ENCODE results near the gene TPT1. TPM values are rescaled to one million over a fixed set of nuclear protein-coding genes. Genes with fewer than 3 reads are reported as not detected.
"Not testable (repeated sequence)": the region's sequence is repeated elsewhere in the genome, so short reads cannot be mapped to it uniquely, and the experiment has no call there.

The TPT1 gene
- polyA plus RNA-seq, 3 donors from 2014 or later, result 1,111 to 3,245 (median 1,774) TPM

DNA sequence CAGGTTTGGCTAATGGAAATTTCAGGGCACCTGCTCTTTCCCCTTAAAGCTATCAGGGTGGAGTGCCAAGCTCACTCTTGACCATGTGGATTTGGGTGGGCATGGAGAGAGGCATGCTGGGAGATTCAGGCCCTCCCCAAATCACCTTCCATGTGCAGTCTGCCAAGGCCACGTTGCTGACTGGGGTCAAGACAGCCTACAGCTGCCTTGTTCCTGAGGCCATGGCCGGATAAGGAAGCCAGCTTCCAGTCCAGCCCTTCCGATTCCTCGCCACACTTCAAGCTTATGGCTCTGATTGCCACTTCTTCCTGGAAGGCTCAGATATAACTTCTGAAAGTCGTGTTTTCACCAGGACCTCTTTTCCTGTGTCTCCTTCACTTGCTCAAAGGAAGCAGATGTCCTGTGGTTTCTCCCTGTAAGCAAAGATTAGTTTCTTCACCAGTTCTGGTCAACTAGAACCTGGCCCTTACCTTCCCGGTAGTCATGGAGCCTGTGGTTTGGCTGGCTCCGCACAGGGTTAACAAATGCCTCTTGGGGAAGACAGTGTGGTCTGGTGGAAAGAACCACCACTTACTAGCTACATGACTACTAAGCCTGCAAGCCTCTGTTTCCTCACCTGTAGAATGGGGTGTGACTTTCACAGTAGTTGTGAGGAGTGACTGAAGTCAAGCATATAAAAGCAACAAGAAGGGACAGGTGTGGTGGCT, 16.1 kb upstream of the TPT1 start:
- H3K9me3 Mint-ChIP-seq, result no peaks in the 10 kb centered on the region
- no peaks in the 10 kb centered on the region for H3K27me3 Mint-ChIP-seq (ENCODE audit: low read depth in 3 of 3)
- peaks cover 7 to 19% (median 13%) of the 10 kb centered on the region in 3 donors for H3K36me3 Mint-ChIP-seq
- H3K4me1 Mint-ChIP-seq, result peaks cover 13 to 25% of the 10 kb centered on the region in 2 donors
- no peak overlapping the region for H3K4me3 Mint-ChIP-seq
- H3K27ac Mint-ChIP-seq, result peak overlapping the region; percentile 27 to 87 (median 54)
- no peak for DNase-seq

DNA sequence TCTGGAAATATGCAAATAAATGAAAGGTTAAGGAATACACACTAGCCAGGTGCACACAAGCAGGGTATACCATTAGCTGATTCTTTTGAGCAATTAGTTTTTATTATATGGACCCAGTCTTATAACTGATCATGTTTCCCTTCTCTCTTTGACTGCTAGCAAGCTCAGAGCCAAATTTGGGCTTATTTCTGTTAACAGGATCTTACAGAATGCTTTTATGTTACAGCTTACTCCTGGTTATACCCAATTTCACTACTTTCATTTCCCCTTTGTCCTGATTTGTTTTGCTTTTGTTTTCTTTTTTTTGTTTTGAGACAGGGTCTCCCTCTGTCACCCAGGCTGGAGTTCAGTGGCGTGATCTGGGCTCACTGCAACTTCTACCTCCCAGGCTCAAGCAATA, 12.9 kb upstream of the TPT1 start:
- no peak for DNase-seq
- H3K36me3 Mint-ChIP-seq, result peaks cover 11 to 28% (median 15%) of the 10 kb centered on the region in 3 donors
- H3K27me3 Mint-ChIP-seq (ENCODE audit: low read depth in 3 of 3), result peaks cover 0 to 2% (median 0%) of the 10 kb centered on the region in 3 donors
- no peak overlapping the region for H3K27ac Mint-ChIP-seq
- H3K4me1 Mint-ChIP-seq, result peaks cover 10 to 26% of the 10 kb centered on the region in 2 donors
- H3K9me3 Mint-ChIP-seq, result no peaks in the 10 kb centered on the region
- no peak overlapping the region for H3K4me3 Mint-ChIP-seq

GRCh38 chr13:45352031-45352430, 11.0 kb upstream of the TPT1 start:
- Mint-ChIP-seq H3K4me3 (no peak overlapping the region), H3K4me1 (peaks cover 3 to 18% of the 10 kb centered on the region in 2 donors), H3K9me3 (no peaks in the 10 kb centered on the region), H3K27ac (no peak overlapping the region), H3K27me3 (ENCODE audit: low read depth in 3 of 3) (peaks cover 0 to 3% (median 0%) of the 10 kb centered on the region in 3 donors), H3K36me3 (peaks cover 11 to 29% (median 19%) of the 10 kb centered on the region in 3 donors)
- no peak for DNase-seq

DNA sequence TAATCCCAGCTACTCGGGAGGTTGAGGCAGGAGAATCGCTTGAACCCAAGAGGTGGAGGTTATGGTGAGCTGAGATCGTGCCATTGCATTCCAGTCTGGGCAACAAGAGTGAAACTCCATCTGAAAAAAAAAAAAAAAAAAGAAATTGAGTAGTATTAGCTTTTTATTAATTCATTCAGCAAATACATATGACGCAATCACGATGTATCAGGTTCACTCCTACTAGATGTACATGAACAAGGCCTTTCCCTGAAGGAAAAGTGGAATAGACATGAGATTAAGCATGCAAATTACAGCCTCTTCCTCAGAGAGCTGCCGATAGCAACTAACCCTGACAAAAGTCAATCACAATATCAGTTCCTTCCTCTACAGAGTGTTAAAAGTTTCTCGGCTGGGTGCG, 9.2 kb upstream of the TPT1 start:
- DNase-seq, result no peak
- peaks cover 11 to 27% (median 13%) of the 10 kb centered on the region in 3 donors for H3K36me3 Mint-ChIP-seq
- H3K27me3 Mint-ChIP-seq (ENCODE audit: low read depth in 3 of 3), result peaks cover 0 to 3% (median 0%) of the 10 kb centered on the region in 3 donors
- H3K4me3 Mint-ChIP-seq, result no peak overlapping the region
- H3K27ac Mint-ChIP-seq, result no peak overlapping the region
- H3K9me3 Mint-ChIP-seq, result no peaks in the 10 kb centered on the region
- peaks cover 0 to 10% of the 10 kb centered on the region in 2 donors for H3K4me1 Mint-ChIP-seq

- peaks cover 14 to 29% (median 15%) of the 10 kb centered on the region in 3 donors for H3K36me3 Mint-ChIP-seq
- H3K27ac Mint-ChIP-seq, result peak overlapping the region in 1 of 6 donors; percentile 2
- H3K9me3 Mint-ChIP-seq, result no peaks in the 10 kb centered on the region
- no peak overlapping the region for H3K4me3 Mint-ChIP-seq
- H3K27me3 Mint-ChIP-seq (ENCODE audit: low read depth in 3 of 3), result peaks cover 0 to 3% (median 0%) of the 10 kb centered on the region in 3 donors
- no peak for DNase-seq
- H3K4me1 Mint-ChIP-seq, result peaks cover 0 to 13% of the 10 kb centered on the region in 2 donors
Observed at GRCh38 chr13:45349438-45349837, 8.5 kb upstream of the TPT1 start.

GRCh38 chr13:45344064-45344463, 3.1 kb upstream of the TPT1 start:
- H3K27me3 Mint-ChIP-seq (ENCODE audit: low read depth in 3 of 3), result peaks cover 16 to 27% (median 20%) of the 10 kb centered on the region in 3 donors
- peaks cover 6 to 24% (median 8%) of the 10 kb centered on the region in 3 donors for H3K36me3 Mint-ChIP-seq
- DNase-seq, H3K4me3 Mint-ChIP-seq, H3K9me3 Mint-ChIP-seq: not testable (repeated sequence)
- peak overlapping the region in 2 of 6 donors; percentile 36 to 49 for H3K27ac Mint-ChIP-seq
- peaks cover 29 to 49% of the 10 kb centered on the region in 2 donors for H3K4me1 Mint-ChIP-seq

DNA sequence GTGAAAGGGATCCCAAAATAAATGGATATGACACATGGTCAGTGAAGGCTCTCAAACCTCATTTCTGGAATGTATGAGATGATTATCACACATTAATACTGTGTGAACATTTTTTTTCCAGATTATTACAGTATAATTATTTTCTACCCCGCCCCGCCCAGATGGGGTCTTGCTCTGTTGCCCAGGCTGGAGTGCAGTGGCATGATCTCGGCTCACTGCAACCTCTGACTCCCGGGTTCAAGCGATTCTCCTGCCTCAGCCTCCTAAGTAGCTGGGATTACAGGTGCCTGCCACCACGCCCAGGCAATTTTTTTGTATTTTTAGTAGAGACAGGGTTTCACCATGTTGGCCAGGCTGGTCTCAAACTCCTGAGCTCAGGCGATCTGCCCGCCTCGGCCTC, 2.1 kb upstream of the TPT1 start:
- H3K9me3 Mint-ChIP-seq, DNase-seq: not testable (repeated sequence)
- H3K4me3 Mint-ChIP-seq, result peak overlapping the region in 3 of 5 donors; percentile 32 to 75 (median 65)
- peaks cover 10 to 31% (median 16%) of the 10 kb centered on the region in 3 donors for H3K36me3 Mint-ChIP-seq
- peak overlapping the region in 1 of 6 donors; percentile 55 for H3K27ac Mint-ChIP-seq
- H3K4me1 Mint-ChIP-seq, result peaks cover 38 to 58% of the 10 kb centered on the region in 2 donors
- peaks cover 16 to 28% (median 20%) of the 10 kb centered on the region in 3 donors for H3K27me3 Mint-ChIP-seq (ENCODE audit: low read depth in 3 of 3)

GRCh38 chr13:45342668-45343067, 1.7 kb upstream of the TPT1 start:
- Mint-ChIP-seq H3K4me3 (peak overlapping the region in 4 of 5 donors; percentile 75 to 97 (median 96)), H3K36me3 (peaks cover 10 to 28% (median 18%) of the 10 kb centered on the region in 3 donors), H3K27ac (peak overlapping the region; percentile 55 to 100 (median 98)), H3K4me1 (peaks cover 43 to 63% of the 10 kb centered on the region in 2 donors), H3K27me3 (ENCODE audit: low read depth in 3 of 3) (peaks cover 16 to 28% (median 20%) of the 10 kb centered on the region in 3 donors)
- H3K9me3 Mint-ChIP-seq, DNase-seq: not testable (repeated sequence)

GRCh38 chr13:45341799-45342500, 967 bp upstream of the TPT1 start:
- no peak for DNase-seq
- Mint-ChIP-seq H3K27ac (peak overlapping the region; percentile 93 to 100 (median 98)), H3K9me3 (no peaks in the 10 kb centered on the region), H3K27me3 (ENCODE audit: low read depth in 3 of 3) (peaks cover 16 to 33% (median 20%) of the 10 kb centered on the region in 3 donors), H3K4me3 (peak overlapping the region; percentile 95 to 98 (median 97)), H3K36me3 (peaks cover 10 to 28% (median 20%) of the 10 kb centered on the region in 3 donors), H3K4me1 (peaks cover 50 to 65% of the 10 kb centered on the region in 2 donors)

DNA sequence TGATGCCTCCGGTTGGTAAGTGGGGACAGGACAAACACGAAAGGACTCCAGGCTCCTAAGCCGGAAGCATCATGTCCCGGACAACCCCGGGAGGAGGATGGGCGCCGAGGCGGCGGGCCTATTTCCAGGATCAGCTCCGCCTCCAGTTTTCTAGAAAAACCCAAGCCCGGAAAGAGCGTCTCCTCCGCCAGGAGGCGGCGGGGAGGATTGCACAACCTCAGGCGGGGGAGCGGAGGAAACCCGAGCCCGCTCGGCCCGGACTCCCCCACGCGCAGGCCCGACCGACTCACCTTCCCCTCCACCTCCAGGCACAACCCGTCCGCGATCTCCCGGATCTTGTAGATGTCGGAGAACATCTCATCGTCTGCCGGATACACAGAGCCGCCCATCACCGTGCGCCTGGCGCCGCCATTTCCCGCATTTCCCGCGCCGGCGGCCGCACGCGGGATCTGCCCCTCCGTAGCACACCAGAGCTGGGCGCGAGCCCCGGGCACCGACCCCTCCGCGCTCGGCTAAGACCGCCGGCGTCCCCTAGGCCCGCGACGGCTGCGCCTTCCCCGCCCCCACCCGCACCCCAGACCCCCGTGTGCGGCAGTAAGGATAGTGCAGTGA, 455 bp downstream of the TPT1 start:
- H3K27ac Mint-ChIP-seq, result peak overlapping the region; percentile 98 to 100 (median 100)

DNA sequence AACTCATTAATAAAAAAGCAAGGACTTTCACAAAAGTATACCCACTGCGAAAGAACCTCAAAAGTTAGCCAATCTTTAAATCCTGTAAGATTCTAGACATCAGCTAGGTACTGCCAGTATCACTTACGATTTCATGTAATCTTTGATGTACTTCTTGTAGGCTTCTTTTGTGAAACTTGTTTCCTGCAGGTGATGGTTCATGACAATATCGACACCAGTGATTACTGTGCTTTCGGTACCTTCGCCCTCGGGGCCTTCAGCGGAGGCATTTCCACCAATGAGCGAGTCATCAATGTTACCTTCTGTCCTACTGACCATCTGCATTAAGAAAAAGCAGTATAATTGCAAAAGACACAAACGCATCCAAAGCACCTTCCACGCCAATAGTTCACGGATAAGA, 1.1 kb downstream of the TPT1 start:
- Mint-ChIP-seq H3K4me3 (peak overlapping the region; percentile 95 to 98 (median 97)), H3K27ac (peak overlapping the region; percentile 98 to 100 (median 100)), H3K9me3 (no peaks in the 10 kb centered on the region), H3K27me3 (ENCODE audit: low read depth in 3 of 3) (peaks cover 16 to 44% (median 20%) of the 10 kb centered on the region in 3 donors), H3K36me3 (peaks cover 16 to 45% (median 24%) of the 10 kb centered on the region in 3 donors), H3K4me1 (peaks cover 71 to 86% of the 10 kb centered on the region in 2 donors)
- no peak for DNase-seq

More for the DNA sequence above, 455 bp downstream of the TPT1 start:
- Mint-ChIP-seq H3K36me3 (peaks cover 16 to 42% (median 24%) of the 10 kb centered on the region in 3 donors), H3K4me1 (peaks cover 64 to 79% of the 10 kb centered on the region in 2 donors), H3K27me3 (ENCODE audit: low read depth in 3 of 3) (peaks cover 16 to 42% (median 20%) of the 10 kb centered on the region in 3 donors), H3K9me3 (no peaks in the 10 kb centered on the region), H3K4me3 (peak overlapping the region; percentile 95 to 98 (median 97))
- DNase-seq, result peak; percentile 82 to 84 (median 83)

- H3K27ac Mint-ChIP-seq, result peak overlapping the region; percentile 98 to 100 (median 100)
- no peaks in the 10 kb centered on the region for H3K9me3 Mint-ChIP-seq
- H3K4me1 Mint-ChIP-seq, result peaks cover 75 to 87% of the 10 kb centered on the region in 2 donors
- H3K27me3 Mint-ChIP-seq (ENCODE audit: low read depth in 3 of 3), result peaks cover 16 to 48% (median 20%) of the 10 kb centered on the region in 3 donors
- peak overlapping the region; percentile 95 to 98 (median 97) for H3K4me3 Mint-ChIP-seq
- H3K36me3 Mint-ChIP-seq, result peaks cover 12 to 41% (median 21%) of the 10 kb centered on the region in 3 donors
- DNase-seq, result no peak
Observed at GRCh38 chr13:45339399-45339798, 1.6 kb downstream of the TPT1 start.

DNA sequence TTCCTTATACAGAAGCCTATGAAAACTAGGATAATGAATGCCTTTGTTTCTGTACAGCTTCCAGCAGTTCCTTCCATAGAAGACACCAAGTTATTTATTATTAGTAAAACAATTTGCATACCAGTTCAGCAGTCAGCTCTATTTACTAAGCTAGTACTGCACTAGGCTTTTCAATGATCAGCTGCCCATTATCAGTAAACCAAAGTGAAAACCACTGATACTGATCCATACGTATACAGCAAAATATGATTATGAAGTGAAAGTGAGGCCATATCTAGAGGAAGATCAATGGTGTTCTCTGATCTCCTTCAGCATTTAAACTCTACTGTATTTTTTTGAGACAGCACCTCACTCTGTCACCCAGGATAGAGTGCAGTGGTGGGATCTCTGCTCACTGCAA, 3.2 kb downstream of the TPT1 start:
- H3K27ac Mint-ChIP-seq, result peak overlapping the region; percentile 7 to 100 (median 98)
- no peak for DNase-seq
- peaks cover 89 to 96% of the 10 kb centered on the region in 2 donors for H3K4me1 Mint-ChIP-seq
- peak overlapping the region in 2 of 5 donors; percentile 15 to 21 for H3K4me3 Mint-ChIP-seq
- H3K27me3 Mint-ChIP-seq (ENCODE audit: low read depth in 3 of 3), result peaks cover 13 to 48% (median 20%) of the 10 kb centered on the region in 3 donors
- peaks cover 11 to 39% (median 20%) of the 10 kb centered on the region in 3 donors for H3K36me3 Mint-ChIP-seq
- H3K9me3 Mint-ChIP-seq, result no peaks in the 10 kb centered on the region
